ENCODE measurements around the gene RBBP8NL. TPM values are rescaled to one million over a fixed set of nuclear protein-coding genes. Genes with fewer than 3 reads are reported as not detected.
"Not testable (repeated sequence)": the region's sequence is repeated elsewhere in the genome, so short reads cannot be mapped to it uniquely, and the experiment has no call there.

The RBBP8NL gene
- total RNA-seq, 1 donor from 2014 or later, result not detected

- no peak for DNase-seq (ENCODE audit: low read depth)
- Histone ChIP-seq H3K4me3 (ENCODE audit: low read depth, low read length) (no peak overlapping the region), H3K36me3 (ENCODE audit: control insufficient read depth, insufficient read depth, low read length) (no peaks in the 10 kb centered on the region), H3K27me3 (ENCODE audit: control insufficient read depth, insufficient read depth, low read length) (peaks cover 72% of the 10 kb centered on the region)
- TF ChIP-seq, protein P1, sequence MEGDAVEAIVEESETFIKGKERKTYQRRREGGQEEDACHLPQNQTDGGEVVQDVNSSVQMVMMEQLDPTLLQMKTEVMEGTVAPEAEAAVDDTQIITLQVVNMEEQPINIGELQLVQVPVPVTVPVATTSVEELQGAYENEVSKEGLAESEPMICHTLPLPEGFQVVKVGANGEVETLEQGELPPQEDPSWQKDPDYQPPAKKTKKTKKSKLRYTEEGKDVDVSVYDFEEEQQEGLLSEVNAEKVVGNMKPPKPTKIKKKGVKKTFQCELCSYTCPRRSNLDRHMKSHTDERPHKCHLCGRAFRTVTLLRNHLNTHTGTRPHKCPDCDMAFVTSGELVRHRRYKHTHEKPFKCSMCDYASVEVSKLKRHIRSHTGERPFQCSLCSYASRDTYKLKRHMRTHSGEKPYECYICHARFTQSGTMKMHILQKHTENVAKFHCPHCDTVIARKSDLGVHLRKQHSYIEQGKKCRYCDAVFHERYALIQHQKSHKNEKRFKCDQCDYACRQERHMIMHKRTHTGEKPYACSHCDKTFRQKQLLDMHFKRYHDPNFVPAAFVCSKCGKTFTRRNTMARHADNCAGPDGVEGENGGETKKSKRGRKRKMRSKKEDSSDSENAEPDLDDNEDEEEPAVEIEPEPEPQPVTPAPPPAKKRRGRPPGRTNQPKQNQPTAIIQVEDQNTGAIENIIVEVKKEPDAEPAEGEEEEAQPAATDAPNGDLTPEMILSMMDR (IDR thresholded peaks at IDR 0.05; ENCODE audit: insufficient read depth, low read length, poor library complexity, severe bottlenecking), result no peak
Observed at GRCh38 chr20:62429455-62430310, 2.3 kb upstream of the RBBP8NL start.

DNA sequence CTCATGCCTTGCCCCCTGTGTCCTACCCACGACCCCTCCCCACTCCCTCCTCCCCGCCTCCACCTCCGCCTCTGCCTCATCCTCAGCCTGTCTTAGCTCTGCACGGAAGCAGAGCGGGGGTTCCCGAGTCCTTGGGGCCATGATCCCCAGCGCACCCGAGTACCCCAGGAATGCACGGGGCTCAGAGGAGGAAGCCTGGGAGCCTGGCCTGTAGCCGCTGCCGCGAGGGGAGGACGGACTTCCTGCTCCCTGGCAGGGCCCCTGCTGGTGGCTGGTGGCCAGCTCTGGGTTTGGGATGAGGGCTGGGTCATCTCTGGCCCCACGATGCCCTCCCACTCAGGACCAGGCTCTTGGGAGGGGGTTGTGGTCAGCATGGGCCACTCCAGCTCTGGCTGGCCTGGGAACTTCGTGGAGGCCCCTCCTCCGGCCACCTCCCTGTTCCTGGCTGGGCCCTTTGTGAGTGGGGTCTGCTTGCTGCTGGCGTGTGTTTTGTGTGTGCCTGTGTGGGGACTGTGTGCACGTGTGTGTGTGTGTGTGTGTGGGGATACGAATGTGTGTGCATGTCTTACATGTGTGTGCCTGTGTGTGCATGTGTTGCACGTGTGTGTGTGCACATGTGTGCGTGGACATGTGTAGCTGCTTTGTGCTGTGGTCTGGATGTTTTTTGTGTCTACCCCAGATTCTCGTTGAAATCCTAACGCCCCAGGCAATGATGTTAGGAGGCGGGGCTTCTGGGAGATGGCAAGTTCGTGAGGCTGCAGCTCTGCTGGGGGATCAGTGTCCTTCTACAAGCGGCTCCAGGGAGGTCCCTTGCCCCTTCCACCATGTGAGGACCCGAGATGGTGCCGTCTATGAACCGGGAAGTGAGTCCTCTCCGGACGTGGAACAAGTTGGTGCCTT lies 1.3 kb upstream of the RBBP8NL start:
- TF ChIP-seq, protein P1 (IDR thresholded peaks at IDR 0.05; ENCODE audit: insufficient read depth, low read length, poor library complexity, severe bottlenecking), result no peak
- peaks cover 71% of the 10 kb centered on the region for H3K27me3 ChIP-seq (ENCODE audit: control insufficient read depth, insufficient read depth, low read length)
- no peak for DNase-seq (ENCODE audit: low read depth)
- H3K36me3 ChIP-seq (ENCODE audit: control insufficient read depth, insufficient read depth, low read length), result no peaks in the 10 kb centered on the region
- H3K4me3 ChIP-seq (ENCODE audit: low read depth, low read length), result no peak overlapping the region

GRCh38 chr20:62428002-62428372 lies 648 bp upstream of the RBBP8NL start:
- Histone ChIP-seq H3K36me3 (ENCODE audit: control insufficient read depth, insufficient read depth, low read length) (no peaks in the 10 kb centered on the region), H3K4me3 (ENCODE audit: low read depth, low read length) (no peak overlapping the region), H3K27me3 (ENCODE audit: control insufficient read depth, insufficient read depth, low read length) (peaks cover 71% of the 10 kb centered on the region)
- TF ChIP-seq, protein P1 (IDR thresholded peaks at IDR 0.05; ENCODE audit: insufficient read depth, low read length, poor library complexity, severe bottlenecking), result no peak
- DNase-seq (ENCODE audit: low read depth), result no peak

DNA sequence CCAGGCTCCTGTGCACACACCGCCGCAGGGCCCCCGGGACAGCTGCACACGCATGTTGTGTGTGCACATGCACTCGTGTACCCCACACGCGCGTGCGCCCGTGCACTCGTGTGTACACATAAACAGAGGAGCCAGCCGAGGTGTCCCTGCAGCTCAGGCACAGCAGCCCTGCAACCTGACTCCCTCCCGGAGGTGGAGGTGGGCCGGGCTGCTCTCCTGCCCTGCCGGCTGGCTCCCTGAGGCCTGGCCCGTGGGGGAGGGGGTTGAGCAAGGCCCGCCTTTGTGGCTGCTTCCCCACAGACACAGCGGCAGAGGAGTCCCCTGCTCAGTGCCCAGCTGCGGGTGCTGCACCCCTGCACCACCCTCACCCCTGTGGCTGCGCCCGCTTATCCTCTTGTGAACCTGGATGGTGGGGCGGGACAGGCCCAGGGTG lies 624 bp downstream of the RBBP8NL start:
- H3K36me3 ChIP-seq (ENCODE audit: control insufficient read depth, insufficient read depth, low read length), result no peaks in the 10 kb centered on the region
- no peak for DNase-seq (ENCODE audit: low read depth)
- H3K4me3 ChIP-seq (ENCODE audit: low read depth, low read length), result no peak overlapping the region
- TF ChIP-seq, protein P1 (IDR thresholded peaks at IDR 0.05; ENCODE audit: insufficient read depth, low read length, poor library complexity, severe bottlenecking), result no peak
- peaks cover 64% of the 10 kb centered on the region for H3K27me3 ChIP-seq (ENCODE audit: control insufficient read depth, insufficient read depth, low read length)

DNA sequence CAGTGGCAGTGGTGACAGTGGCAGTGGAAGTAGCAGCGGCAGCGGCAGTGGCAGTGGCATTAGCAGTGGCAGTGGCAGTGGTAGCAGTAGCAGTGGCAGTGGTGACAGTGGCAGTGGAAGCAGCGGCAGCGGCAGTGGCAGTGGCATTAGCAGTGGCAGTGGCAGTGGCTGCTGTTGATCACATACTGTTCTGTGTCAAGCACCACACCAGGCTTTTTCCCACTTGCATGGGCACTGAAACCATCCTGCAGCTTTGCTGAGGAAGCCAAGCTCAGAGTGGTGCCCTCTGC lies 1.3 kb downstream of the RBBP8NL start:
- not testable (repeated sequence) for DNase-seq (ENCODE audit: low read depth); H3K36me3 ChIP-seq (ENCODE audit: control insufficient read depth, insufficient read depth, low read length); H3K4me3 ChIP-seq (ENCODE audit: low read depth, low read length)
- peaks cover 64% of the 10 kb centered on the region for H3K27me3 ChIP-seq (ENCODE audit: control insufficient read depth, insufficient read depth, low read length)

DNA sequence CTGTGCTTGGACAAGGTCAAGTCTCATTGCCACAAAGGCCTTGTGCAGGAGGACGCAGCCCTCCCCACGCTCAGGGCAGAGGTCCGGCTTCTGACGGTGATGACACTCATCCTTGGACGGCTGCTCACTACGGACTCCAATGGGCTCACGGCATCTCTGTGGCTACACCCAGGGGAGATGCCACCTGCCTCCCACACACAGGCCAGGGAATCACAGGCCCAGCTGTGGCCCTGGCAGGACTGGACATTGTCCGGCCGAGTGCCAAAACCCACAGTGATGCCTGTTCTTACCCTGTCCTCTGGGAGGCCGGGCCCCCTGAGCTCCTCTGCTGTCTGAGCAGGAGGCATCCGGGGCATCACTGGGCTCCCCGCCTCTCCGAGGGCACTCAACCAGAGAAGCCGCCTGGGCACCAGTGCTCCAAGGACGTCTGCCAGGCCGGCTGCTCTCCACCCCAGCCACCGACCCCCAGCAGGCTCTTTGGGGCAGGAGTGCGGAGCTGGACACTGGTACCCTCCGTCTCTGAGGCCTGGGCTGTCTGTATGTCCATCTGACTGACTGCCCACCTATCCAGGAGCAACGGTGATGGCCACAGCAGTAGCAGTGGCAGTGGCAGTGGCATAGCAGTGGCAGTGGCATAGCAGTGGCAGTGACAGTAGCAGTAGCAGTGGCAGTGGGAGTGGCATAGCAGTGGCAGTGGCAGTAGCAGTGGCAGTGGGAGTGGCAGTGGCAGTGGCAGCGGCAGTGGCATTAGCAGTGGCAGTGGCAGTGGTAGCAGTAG lies 1.9 kb downstream of the RBBP8NL start:
- no peak for DNase-seq (ENCODE audit: low read depth)
- Histone ChIP-seq H3K4me3 (ENCODE audit: low read depth, low read length) (no peak overlapping the region), H3K36me3 (ENCODE audit: control insufficient read depth, insufficient read depth, low read length) (no peaks in the 10 kb centered on the region), H3K27me3 (ENCODE audit: control insufficient read depth, insufficient read depth, low read length) (peaks cover 64% of the 10 kb centered on the region)
- TF ChIP-seq, protein P1 (IDR thresholded peaks at IDR 0.05; ENCODE audit: insufficient read depth, low read length, poor library complexity, severe bottlenecking), result no peak
